OCI-LY3 (cell line): ENCODE results near the gene AMBRA1.

ENCODE experiments used
- H2AFZ ChIP-seq: fragments of 200-600, 300-600 bp; shearing (Covaris generic); 2 replicates; pipeline ENCODE4 v1.6.0; 2014; ENCODE audit warnings: antibody characterized with exemption, low read depth, low read length
- H3K27ac ChIP-seq: fragments of 200-600, 300-600 bp; sonication (generic); 2 replicates; pipeline ENCODE4 v1.5.1; 2014; ENCODE audit warnings: mild to moderate bottlenecking, low read length, moderate library complexity, mixed read lengths
- H3K27me3 ChIP-seq: fragments of 200-600, 300-600 bp; sonication (generic); 2 replicates; pipeline ENCODE4 v1.6.1; 2014; ENCODE audit warnings: low read depth, low read length, mixed read lengths
- H3K36me3 ChIP-seq: fragments of 200-600, 300-600 bp; sonication (generic); replicated peaks from 2 replicates; pipeline ENCODE3; 2014; ENCODE audit warnings: low read depth, low read length, mixed read lengths
- H3K4me1 ChIP-seq: fragments of 300-600, 200-600 bp; sonication (generic); 2 replicates; pipeline ENCODE4 v1.6.1; 2014; ENCODE audit warnings: low read length, mixed read lengths
- H3K4me2 ChIP-seq: fragments of 200-600, 300-600 bp; sonication (generic); 2 replicates; pipeline ENCODE4 v1.6.1; 2014; ENCODE audit warnings: low read length, mixed read lengths
- H3K4me3 ChIP-seq: fragments of 300-600, 200-600 bp; sonication (generic); 2 replicates; pipeline ENCODE4 v1.5.1; 2014; ENCODE audit warnings: antibody characterized with exemption, mild to moderate bottlenecking, low read length, moderate library complexity
- H3K79me2 ChIP-seq: fragments of 300-600, 200-600 bp; shearing (Covaris generic); 2 replicates; pipeline ENCODE4 v1.6.1; 2014; ENCODE audit warnings: mild to moderate bottlenecking, low read length, mixed read lengths
- H3K9ac ChIP-seq: fragments of 300-600, 200-600 bp; shearing (Covaris generic); 2 replicates; pipeline ENCODE4 v1.6.0; 2014; ENCODE audit warnings: mild to moderate bottlenecking, low read length, moderate library complexity
- H3K9me3 ChIP-seq: fragments of 200-600, 300-600 bp; shearing (Covaris generic); 2 replicates; pipeline ENCODE4 v1.6.1; 2014; ENCODE audit warnings: low read length, mixed read lengths; ENCODE audit not compliant: insufficient read depth
- H4K20me1 ChIP-seq: fragments of 200-600, 300-600 bp; sonication (generic); 2 replicates; pipeline ENCODE4 v1.6.1; 2016; ENCODE audit warnings: low read length, mixed read lengths; ENCODE audit not compliant: insufficient read depth
- EZH2phosphoT487 ChIP-seq: fragments of 200-600 bp; shearing (Covaris generic); IDR thresholded peaks from 2 replicates; pipeline ENCODE4 v1.6.1; 2018; ENCODE audit warnings: antibody characterized with exemption, mixed run types, low read depth
- TF ChIP-seq, protein P1 (sequence below): fragments of 200-600, 300-600 bp; sonication (generic); IDR thresholded peaks from 2 replicates; pipeline ENCODE4 v1.5.1; 2014; ENCODE audit warnings: antibody characterized with exemption, low read length, low read depth

Gene AMBRA1

GRCh38 chr11:46541593-46542371 is 52.0 kb downstream of the AMBRA1 start:
- no peak overlapping the region for H3K9ac ChIP-seq
- no peak overlapping the region for H3K27ac ChIP-seq
- no peaks in the 10 kb centered on the region for H3K4me1 ChIP-seq
- no peak for TF ChIP-seq EZH2phosphoT487
- peaks cover 10% of the 10 kb centered on the region for H3K79me2 ChIP-seq
- peaks cover 30% of the 10 kb centered on the region for H3K36me3 ChIP-seq
- H4K20me1 ChIP-seq, result peaks cover 10% of the 10 kb centered on the region
- no peaks in the 10 kb centered on the region for H3K9me3 ChIP-seq
- H2AFZ ChIP-seq, result no peak overlapping the region
- no peak overlapping the region for H3K4me3 ChIP-seq
- no peak overlapping the region for H3K4me2 ChIP-seq
- H3K27me3 ChIP-seq, result no peaks in the 10 kb centered on the region

DNA sequence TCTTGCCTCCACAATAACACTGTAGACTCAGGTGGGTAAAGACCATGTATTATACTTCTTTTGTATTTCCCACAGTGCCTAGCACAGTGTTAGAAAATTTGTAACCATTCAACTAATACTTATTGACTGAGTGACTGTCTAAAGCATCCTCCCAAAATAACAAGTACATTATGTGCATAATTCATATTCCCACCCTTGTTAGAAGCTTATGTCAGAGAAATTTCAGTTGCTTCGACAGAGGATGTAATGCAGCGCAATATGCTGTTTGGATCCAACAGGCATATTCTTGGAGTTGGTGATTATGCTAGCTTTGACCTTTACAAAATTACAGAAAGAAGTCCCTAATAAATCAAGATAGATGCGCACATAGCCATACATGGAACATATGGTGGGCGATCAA is 53.0 kb downstream of the AMBRA1 start:
- Histone ChIP-seq H3K79me2 (peaks cover 20% of the 10 kb centered on the region), H3K36me3 (peaks cover 28% of the 10 kb centered on the region), H3K4me1 (no peaks in the 10 kb centered on the region), H3K9me3 (no peaks in the 10 kb centered on the region), H3K4me2 (no peak overlapping the region), H4K20me1 (peaks cover 19% of the 10 kb centered on the region), H3K9ac (no peak overlapping the region), H3K27ac (no peak overlapping the region), H3K4me3 (no peak overlapping the region), H2AFZ (no peak overlapping the region), H3K27me3 (no peaks in the 10 kb centered on the region)
- no peak for TF ChIP-seq EZH2phosphoT487
- TF ChIP-seq, protein P1, sequence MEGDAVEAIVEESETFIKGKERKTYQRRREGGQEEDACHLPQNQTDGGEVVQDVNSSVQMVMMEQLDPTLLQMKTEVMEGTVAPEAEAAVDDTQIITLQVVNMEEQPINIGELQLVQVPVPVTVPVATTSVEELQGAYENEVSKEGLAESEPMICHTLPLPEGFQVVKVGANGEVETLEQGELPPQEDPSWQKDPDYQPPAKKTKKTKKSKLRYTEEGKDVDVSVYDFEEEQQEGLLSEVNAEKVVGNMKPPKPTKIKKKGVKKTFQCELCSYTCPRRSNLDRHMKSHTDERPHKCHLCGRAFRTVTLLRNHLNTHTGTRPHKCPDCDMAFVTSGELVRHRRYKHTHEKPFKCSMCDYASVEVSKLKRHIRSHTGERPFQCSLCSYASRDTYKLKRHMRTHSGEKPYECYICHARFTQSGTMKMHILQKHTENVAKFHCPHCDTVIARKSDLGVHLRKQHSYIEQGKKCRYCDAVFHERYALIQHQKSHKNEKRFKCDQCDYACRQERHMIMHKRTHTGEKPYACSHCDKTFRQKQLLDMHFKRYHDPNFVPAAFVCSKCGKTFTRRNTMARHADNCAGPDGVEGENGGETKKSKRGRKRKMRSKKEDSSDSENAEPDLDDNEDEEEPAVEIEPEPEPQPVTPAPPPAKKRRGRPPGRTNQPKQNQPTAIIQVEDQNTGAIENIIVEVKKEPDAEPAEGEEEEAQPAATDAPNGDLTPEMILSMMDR, result no peak

DNA sequence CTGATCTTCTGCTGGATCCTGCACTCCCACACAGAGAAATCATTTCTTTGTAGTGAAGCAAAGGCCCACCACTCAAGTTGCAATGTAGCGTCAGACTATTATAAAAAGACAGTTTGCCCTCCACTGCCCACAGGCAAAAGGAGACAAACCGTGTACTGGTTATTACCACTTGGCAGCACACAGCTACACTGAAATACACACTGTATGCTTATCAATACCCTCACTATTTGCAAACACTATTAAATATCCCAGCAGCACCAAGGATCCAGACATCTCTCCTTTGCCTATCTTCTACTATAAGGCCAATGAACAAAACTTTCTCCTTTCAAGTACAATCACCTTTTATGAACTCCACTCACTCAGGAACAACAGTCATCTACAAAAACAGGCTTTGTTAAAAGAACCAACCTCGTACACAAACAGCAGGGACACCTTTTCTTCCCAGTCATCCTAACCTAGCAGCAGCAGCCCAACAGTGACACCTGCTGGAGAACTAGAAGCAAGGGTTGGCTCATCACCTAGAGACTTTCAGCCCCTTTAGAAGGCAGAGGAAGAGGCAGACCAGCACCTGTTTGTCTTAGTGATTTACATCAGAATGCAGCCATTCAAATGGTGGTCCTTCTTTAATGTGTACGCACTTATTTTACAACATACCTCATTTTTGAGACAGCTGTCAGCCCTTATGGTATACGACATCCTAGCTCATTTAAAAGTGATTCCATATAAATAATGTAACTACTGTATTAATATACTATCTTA is 56.1 kb downstream of the AMBRA1 start:
- Histone ChIP-seq H3K4me1 (no peaks in the 10 kb centered on the region), H3K4me2 (no peak overlapping the region), H3K4me3 (no peak overlapping the region), H2AFZ (no peak overlapping the region), H3K9ac (no peak overlapping the region), H3K79me2 (peaks cover 44% of the 10 kb centered on the region), H3K9me3 (no peaks in the 10 kb centered on the region), H3K27me3 (no peaks in the 10 kb centered on the region), H3K27ac (no peak overlapping the region), H3K36me3 (peaks cover 15% of the 10 kb centered on the region), H4K20me1 (peaks cover 30% of the 10 kb centered on the region)
- TF ChIP-seq EZH2phosphoT487, result no peak
- TF ChIP-seq, protein P1, result peak; percentile 93

DNA sequence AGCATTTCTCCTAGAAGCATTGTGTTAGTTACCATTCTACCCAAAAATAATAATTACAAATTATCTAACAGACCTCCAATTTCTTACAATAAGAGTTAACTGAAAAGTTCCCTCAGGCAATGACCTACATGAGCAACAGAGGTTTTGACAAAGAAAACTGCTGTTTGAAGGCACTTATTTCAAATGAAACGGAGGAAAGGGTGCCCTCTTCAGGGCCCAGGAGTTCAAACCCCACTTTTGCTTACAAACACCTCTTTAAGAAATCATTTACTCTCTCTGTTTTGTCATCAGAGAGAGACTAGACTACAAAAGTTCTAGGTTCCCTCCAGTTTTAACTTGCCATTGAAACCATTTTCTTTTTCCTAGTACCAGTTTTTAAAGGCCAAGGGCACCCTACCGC is 56.7 kb downstream of the AMBRA1 start:
- no peak for TF ChIP-seq EZH2phosphoT487
- TF ChIP-seq, protein P1, result peak; percentile 25
- Histone ChIP-seq H3K27me3 (no peaks in the 10 kb centered on the region), H3K36me3 (peaks cover 9% of the 10 kb centered on the region), H3K4me2 (no peak overlapping the region), H3K4me3 (no peak overlapping the region), H3K4me1 (no peaks in the 10 kb centered on the region), H3K9me3 (no peaks in the 10 kb centered on the region), H2AFZ (no peak overlapping the region), H3K79me2 (peaks cover 44% of the 10 kb centered on the region), H4K20me1 (peaks cover 30% of the 10 kb centered on the region), H3K9ac (no peak overlapping the region), H3K27ac (no peak overlapping the region)
